ENCODE results near the gene MMP23B.

MMP23B gene

GRCh38 chr1:1620433-1621139 is 11.4 kb upstream of the MMP23B start:
- H3K4me3 ChIP-seq (replicated peaks; ENCODE audit: low read depth, low read length) = no peak overlapping the region
- no peak for TF ChIP-seq CTCF (IDR thresholded peaks at IDR 0.05; ENCODE audit: low read depth, low read length, missing control alignments)
- no peak for DNase-seq (ENCODE audit: extremely low read depth, low read depth)

- no peak for TF ChIP-seq CTCF (IDR thresholded peaks at IDR 0.05; ENCODE audit: low read depth, low read length, missing control alignments)
- no peak for DNase-seq (ENCODE audit: extremely low read depth, low read depth)
- H3K4me3 ChIP-seq (replicated peaks; ENCODE audit: low read depth, low read length) = no peak overlapping the region
Measured at GRCh38 chr1:1621173-1622009, 10.6 kb upstream of the MMP23B start.

GRCh38 chr1:1622010-1622787 is 9.8 kb upstream of the MMP23B start:
- H3K4me3 ChIP-seq (replicated peaks; ENCODE audit: low read depth, low read length) = no peak overlapping the region
- no peak for DNase-seq (ENCODE audit: extremely low read depth, low read depth)
- no peak for TF ChIP-seq CTCF (IDR thresholded peaks at IDR 0.05; ENCODE audit: low read depth, low read length, missing control alignments)

- no peak for DNase-seq (ENCODE audit: extremely low read depth, low read depth)
- H3K4me3 ChIP-seq (replicated peaks; ENCODE audit: low read depth, low read length) = no peak overlapping the region
- no peak for TF ChIP-seq CTCF (IDR thresholded peaks at IDR 0.05; ENCODE audit: low read depth, low read length, missing control alignments)
Measured at GRCh38 chr1:1622788-1623094, 9.2 kb upstream of the MMP23B start.

- DNase-seq (ENCODE audit: extremely low read depth, low read depth) = no peak
- H3K4me3 ChIP-seq (replicated peaks; ENCODE audit: low read depth, low read length) = no peak overlapping the region
- no peak for TF ChIP-seq CTCF (IDR thresholded peaks at IDR 0.05; ENCODE audit: low read depth, low read length, missing control alignments)
Measured at GRCh38 chr1:1623181-1623630, 8.8 kb upstream of the MMP23B start.

GRCh38 chr1:1623631-1624442 is 8.1 kb upstream of the MMP23B start:
- no peak for TF ChIP-seq CTCF (IDR thresholded peaks at IDR 0.05; ENCODE audit: low read depth, low read length, missing control alignments)
- no peak overlapping the region for H3K4me3 ChIP-seq (replicated peaks; ENCODE audit: low read depth, low read length)
- DNase-seq (ENCODE audit: extremely low read depth, low read depth) = no peak

Measured in HFF-Myc (cell line).